Measurements from ENCODE around the gene MRPS24. TPM values are rescaled to one million over a fixed set of nuclear protein-coding genes. Genes with fewer than 3 reads are reported as not detected.

Gene MRPS24
- total and polyA plus RNA-seq, 2 of the 13 experiments (the other 11 are each of a cell fraction or from before 2014, with no cell fraction given), result 135 to 162 TPM

DNA sequence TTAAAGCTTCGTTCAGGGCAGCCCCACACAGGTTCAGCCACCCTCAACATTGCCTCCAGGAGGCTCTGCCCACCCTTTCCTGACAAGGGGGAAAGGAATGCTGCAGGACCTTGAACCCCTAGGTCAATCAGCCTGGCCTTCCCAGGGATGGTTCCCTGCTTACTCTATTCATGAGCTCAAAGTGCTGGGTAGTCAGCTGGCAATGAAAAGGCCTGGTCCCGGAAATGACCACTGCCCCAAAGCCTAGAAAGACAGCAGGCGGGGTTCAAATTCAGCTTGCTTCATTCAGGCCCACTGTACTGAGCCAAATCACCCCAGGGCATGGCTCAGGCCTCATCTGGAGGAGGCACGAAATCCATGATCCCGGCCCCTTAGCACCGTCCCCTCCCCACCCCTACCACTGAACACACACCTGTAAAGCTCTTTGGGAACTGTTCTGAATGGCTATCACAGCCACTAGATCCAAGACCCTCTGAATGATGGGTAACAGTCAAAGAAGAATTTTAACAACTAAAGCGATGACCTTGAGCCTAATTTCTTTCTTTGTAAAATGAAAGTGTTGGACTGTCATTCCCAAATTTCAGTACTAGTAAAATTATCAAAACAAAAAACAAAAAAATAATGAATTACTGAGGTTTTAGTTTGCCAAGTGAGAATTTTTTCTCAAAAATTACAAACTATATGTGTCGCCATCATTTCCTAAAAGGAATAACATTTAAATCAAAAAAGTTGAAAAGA, 36.1 kb upstream of the MRPS24 start:
- no peak overlapping the region for H2AFZ ChIP-seq (ENCODE audit: low read length)
- TF ChIP-seq ZNF597 (CRISPR knock-in tag; IDR thresholded peaks at IDR 0.05), result no peak
- TF ChIP-seq ZNF256 (CRISPR knock-in tag; conservative IDR thresholded peaks at IDR 0.05), result no peak
- TF ChIP-seq, protein P1, sequence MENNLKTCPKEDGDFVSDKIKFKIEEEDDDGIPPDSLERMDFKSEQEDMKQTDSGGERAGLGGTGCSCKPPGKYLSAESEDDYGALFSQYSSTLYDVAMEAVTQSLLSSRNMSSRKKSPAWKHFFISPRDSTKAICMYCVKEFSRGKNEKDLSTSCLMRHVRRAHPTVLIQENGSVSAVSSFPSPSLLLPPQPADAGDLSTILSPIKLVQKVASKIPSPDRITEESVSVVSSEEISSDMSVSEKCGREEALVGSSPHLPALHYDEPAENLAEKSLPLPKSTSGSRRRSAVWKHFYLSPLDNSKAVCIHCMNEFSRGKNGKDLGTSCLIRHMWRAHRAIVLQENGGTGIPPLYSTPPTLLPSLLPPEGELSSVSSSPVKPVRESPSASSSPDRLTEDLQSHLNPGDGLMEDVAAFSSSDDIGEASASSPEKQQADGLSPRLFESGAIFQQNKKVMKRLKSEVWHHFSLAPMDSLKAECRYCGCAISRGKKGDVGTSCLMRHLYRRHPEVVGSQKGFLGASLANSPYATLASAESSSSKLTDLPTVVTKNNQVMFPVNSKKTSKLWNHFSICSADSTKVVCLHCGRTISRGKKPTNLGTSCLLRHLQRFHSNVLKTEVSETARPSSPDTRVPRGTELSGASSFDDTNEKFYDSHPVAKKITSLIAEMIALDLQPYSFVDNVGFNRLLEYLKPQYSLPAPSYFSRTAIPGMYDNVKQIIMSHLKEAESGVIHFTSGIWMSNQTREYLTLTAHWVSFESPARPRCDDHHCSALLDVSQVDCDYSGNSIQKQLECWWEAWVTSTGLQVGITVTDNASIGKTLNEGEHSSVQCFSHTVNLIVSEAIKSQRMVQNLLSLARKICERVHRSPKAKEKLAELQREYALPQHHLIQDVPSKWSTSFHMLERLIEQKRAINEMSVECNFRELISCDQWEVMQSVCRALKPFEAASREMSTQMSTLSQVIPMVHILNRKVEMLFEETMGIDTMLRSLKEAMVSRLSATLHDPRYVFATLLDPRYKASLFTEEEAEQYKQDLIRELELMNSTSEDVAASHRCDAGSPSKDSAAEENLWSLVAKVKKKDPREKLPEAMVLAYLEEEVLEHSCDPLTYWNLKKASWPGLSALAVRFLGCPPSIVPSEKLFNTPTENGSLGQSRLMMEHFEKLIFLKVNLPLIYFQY (CRISPR knock-in tag; IDR thresholded peaks at IDR 0.05; ENCODE audit: borderline replicate concordance), result peak; percentile 82; the same call in 1 of the 2 replicates
- TF ChIP-seq ZNF816 (CRISPR knock-in tag; IDR thresholded peaks at IDR 0.05; ENCODE audit: borderline replicate concordance), result peak; percentile 64; the same call in 1 of the 2 replicates
- peak; percentile 67 to 79 for TF ChIP-seq POLR2A (IDR thresholded peaks at IDR 0.05; ENCODE audit: insufficient read depth in 1 of 2, low read depth in 2 of 2, low read length in 2 of 2)
- TF ChIP-seq MTF1 (CRISPR knock-in tag; IDR thresholded peaks at IDR 0.05), result no peak
- TF ChIP-seq, protein P2, sequence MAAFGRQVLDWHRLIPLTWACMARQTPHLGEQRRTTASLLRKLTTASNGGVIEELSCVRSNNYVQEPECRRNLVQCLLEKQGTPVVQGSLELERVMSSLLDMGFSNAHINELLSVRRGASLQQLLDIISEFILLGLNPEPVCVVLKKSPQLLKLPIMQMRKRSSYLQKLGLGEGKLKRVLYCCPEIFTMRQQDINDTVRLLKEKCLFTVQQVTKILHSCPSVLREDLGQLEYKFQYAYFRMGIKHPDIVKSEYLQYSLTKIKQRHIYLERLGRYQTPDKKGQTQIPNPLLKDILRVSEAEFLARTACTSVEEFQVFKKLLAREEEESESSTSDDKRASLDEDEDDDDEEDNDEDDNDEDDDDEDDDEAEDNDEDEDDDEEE (CRISPR knock-in tag; IDR thresholded peaks at IDR 0.05), result 0 out of 2 replicates have a peak, but pooled peaks have one; percentile 35
- TF ChIP-seq, protein P3, sequence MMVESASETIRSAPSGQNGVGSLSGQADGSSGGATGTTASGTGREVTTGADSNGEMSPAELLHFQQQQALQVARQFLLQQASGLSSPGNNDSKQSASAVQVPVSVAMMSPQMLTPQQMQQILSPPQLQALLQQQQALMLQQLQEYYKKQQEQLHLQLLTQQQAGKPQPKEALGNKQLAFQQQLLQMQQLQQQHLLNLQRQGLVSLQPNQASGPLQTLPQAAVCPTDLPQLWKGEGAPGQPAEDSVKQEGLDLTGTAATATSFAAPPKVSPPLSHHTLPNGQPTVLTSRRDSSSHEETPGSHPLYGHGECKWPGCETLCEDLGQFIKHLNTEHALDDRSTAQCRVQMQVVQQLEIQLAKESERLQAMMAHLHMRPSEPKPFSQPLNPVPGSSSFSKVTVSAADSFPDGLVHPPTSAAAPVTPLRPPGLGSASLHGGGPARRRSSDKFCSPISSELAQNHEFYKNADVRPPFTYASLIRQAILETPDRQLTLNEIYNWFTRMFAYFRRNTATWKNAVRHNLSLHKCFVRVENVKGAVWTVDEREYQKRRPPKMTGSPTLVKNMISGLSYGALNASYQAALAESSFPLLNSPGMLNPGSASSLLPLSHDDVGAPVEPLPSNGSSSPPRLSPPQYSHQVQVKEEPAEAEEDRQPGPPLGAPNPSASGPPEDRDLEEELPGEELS (CRISPR knock-in tag; IDR thresholded peaks at IDR 0.05), result peak; percentile 66
- TF ChIP-seq SNAPC2 (CRISPR knock-in tag; IDR thresholded peaks at IDR 0.05), result peak; percentile 80; the same call in 1 of the 2 replicates

More for the DNA sequence above, 36.1 kb upstream of the MRPS24 start:
- Histone ChIP-seq H3K9me3 (ENCODE audit: low read length) (no peaks in the 10 kb centered on the region), H3K4me2 (ENCODE audit: low read depth, low read length) (peak overlapping the region; percentile 70), H3K4me3 (replicated peaks in 1 of 3; ENCODE audit: insufficient read depth in 1 of 3, low read depth in 2 of 3, low read length in 3 of 3) (peak overlapping the region; percentile 70 to 87 (median 83)), H3K4me1 (ENCODE audit: insufficient read depth, low read length) (peaks cover 36% of the 10 kb centered on the region), H3K27ac (ENCODE audit: extremely low read length, insufficient read depth, low read length) (peak overlapping the region; percentile 78), H3K36me3 (replicated peaks in 1 of 2; ENCODE audit: control insufficient read depth in 1 of 2, insufficient read depth in 2 of 2, low read length in 2 of 2) (peaks cover 3 to 5% of the 10 kb centered on the region in 2 experiments; a peak in 3 of 5 replicates), H3K79me2 (ENCODE audit: insufficient read depth, low read length) (peaks cover 50% of the 10 kb centered on the region), H3K9ac (ENCODE audit: insufficient read depth, low read depth, low read length) (peak overlapping the region; percentile 93), H3K27me3 (ENCODE audit: control insufficient read depth in 1 of 2, insufficient read depth in 2 of 2, low read length in 2 of 2) (no peaks in the 10 kb centered on the region), H4K20me1 (ENCODE audit: insufficient read depth, low read length) (peaks cover 28% of the 10 kb centered on the region)
- WGBS (ENCODE audit: low lambda C conversion rate), result under 1% methylated on average over 7 of the region's 8 CpGs
- POLR2A ChIA-PET, result interaction anchor here (0.8 to 2.5 kb wide), 13 partner anchors 11 to 323 kb away, joined by 3 to 36 read pairs (median 4); partner anchors contain the start of genes MRPS24, STK17A and UBE2D4
- in situ Hi-C loops (cut with HindIII; ENCODE audit: extremely low pct_ligation_motif_present, low pct_unique_long_range_greater_than_20kb), result no loop called here
- CTCF ChIA-PET (ENCODE audit: low intra/inter-chr PET ratio, low total read pairs), result no interaction called here
- DNase-seq (ENCODE audit: low spot score) (peak; percentile 97), FAIRE-seq (peak; percentile 93), ATAC-seq (peak; percentile 93)
- intact Hi-C loops (cut with micrococcal nuclease; ENCODE audit: unreplicated experiment), result loop anchor here (1.0 to 2.0 kb wide), 3 partner anchors 21 to 38 kb away; partner anchors contain the start of genes MRPS24 and UBE2D4
- TSS peak; percentile 89 for BruUV-seq (replicated peaks)

Data from HepG2 (cell line).